HG03520 (cell line): ENCODE data around the gene SLC25A36.
"Not testable (repeated sequence)": the region's sequence is repeated elsewhere in the genome, so short reads cannot be mapped to it uniquely, and the experiment has no call there.

Experiments used
- ATAC-seq: cut with Tn5 transposase; IDR thresholded peaks from one replicate; pipeline ENCODE4 v1.9.1; 2021; ENCODE audit warnings: mild to moderate bottlenecking, moderate library complexity; ENCODE audit not compliant: unreplicated experiment

The SLC25A36 gene

DNA sequence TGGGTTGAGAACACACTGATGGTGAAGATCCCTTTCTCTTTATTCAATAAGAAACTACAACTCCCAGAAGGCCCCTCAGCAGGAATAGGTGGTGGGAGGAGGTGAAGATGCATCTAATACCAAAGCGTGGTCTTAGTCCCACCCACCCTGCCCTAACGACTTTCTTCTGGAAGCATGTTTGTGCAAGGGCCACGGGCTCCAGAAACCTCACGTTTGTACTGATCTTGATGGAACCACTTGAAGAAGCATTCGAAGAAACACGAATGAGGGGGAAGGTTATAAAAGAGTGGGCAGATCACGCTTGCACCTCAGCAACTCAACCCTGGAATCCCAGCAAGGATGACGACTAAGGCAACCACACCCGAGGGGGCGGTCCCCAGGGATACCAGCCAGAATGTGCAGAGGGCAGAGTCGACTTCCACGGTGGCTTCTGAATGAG lies 10.6 kb upstream of the SLC25A36 start:
- ATAC-seq: no peak

DNA sequence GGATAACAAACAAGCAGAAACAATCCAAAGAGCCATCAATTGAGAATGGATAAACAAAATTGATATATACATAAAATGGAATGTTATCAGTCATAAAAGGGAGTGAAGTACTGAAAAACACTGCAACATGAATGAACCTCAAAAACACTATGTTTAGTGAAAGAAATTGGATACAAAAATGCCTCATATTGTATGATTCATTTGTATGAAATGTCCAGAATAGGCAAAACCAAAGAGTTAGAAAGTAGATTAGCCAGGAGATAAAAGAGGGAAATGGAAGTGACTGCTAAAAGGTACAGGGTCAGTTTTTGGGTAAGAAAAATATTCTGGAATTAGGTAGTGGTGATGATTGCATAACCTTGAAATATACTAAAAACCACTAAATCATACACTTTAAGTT lies 9.8 kb upstream of the SLC25A36 start:
- no peak for ATAC-seq

DNA sequence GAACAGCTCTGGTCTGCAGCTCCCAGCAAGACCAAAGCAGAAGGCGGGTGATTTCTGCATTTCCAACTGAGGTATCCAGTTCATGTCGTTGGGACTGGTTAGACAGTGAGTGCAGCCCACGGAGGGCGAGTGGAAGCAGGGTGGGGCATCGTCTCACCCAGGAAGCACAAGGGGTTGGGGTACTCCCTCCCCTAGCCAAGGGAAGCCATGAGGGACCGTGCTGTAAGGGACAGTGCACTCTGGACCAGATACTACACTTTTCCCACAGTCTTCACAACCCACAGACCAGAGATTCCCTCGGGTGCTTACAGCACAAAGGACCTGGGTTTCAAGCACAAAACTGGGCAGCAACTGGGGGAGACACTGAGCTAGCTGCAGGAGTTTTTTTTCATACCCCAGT lies 8.5 kb upstream of the SLC25A36 start:
- ATAC-seq: no peak

DNA sequence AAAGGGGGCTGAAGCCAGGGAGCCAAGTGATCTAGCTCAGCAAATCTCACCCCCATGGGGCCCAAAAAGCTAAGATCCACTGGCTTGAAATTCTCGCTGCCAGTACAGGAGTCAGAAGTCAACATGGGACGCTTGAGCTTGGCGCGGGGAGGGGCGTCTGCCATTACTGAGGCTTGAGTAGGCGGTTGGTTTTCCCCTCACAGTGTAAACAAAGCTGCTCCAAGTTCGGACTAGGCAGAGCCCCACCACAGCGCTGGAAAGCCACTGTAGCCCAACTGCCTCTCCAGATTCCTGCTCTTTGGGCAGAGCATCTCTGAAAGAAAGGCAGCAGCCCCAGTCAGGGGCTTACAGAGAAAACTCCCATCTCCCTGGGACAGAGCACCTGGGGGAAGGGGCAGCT lies 8.1 kb upstream of the SLC25A36 start:
- ATAC-seq: no peak

- ATAC-seq: not testable (repeated sequence)
Measured at GRCh38 chr3:140939305-140939704, 2.3 kb upstream of the SLC25A36 start.

GRCh38 chr3:140941090-140941433 lies 574 bp upstream of the SLC25A36 start:
- no peak for ATAC-seq

- peak; percentile 41 for ATAC-seq
Measured at GRCh38 chr3:140942221-140943104, 827 bp downstream of the SLC25A36 start.

- ATAC-seq: no peak
Measured at GRCh38 chr3:140943781-140944552, 2.3 kb downstream of the SLC25A36 start.

- no peak for ATAC-seq
Measured at GRCh38 chr3:140948460-140949249, 7.0 kb downstream of the SLC25A36 start.

- ATAC-seq: no peak
Measured at GRCh38 chr3:140950144-140950543, 8.5 kb downstream of the SLC25A36 start.

- no peak for ATAC-seq
Measured at GRCh38 chr3:140950863-140951262, 9.2 kb downstream of the SLC25A36 start.

DNA sequence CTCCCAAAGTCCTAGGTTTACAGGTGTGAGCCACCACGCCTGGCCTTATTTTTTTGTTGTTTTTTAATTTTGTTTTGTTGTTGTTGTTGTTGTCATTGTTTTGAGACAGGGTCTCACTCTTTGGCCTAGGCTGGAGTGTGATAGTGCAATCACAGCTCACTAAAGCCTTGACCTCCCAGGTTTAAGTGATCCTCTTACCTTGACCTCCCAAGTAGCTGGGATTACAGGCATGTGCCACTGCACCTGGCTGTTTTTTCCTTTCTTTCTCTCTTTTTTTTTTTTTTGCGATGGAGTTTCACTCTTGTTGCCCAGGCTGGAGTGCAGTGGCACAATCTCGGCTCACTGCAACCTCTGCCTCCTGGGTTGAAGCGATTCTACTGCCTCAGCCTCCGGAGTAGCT lies 10.1 kb downstream of the SLC25A36 start:
- ATAC-seq: not testable (repeated sequence)

GRCh38 chr3:140953028-140953960 lies 11.7 kb downstream of the SLC25A36 start:
- ATAC-seq: no peak

GRCh38 chr3:140954576-140954975 lies 12.9 kb downstream of the SLC25A36 start:
- no peak for ATAC-seq

- no peak for ATAC-seq
Measured at GRCh38 chr3:140955645-140956044, 14.0 kb downstream of the SLC25A36 start.

DNA sequence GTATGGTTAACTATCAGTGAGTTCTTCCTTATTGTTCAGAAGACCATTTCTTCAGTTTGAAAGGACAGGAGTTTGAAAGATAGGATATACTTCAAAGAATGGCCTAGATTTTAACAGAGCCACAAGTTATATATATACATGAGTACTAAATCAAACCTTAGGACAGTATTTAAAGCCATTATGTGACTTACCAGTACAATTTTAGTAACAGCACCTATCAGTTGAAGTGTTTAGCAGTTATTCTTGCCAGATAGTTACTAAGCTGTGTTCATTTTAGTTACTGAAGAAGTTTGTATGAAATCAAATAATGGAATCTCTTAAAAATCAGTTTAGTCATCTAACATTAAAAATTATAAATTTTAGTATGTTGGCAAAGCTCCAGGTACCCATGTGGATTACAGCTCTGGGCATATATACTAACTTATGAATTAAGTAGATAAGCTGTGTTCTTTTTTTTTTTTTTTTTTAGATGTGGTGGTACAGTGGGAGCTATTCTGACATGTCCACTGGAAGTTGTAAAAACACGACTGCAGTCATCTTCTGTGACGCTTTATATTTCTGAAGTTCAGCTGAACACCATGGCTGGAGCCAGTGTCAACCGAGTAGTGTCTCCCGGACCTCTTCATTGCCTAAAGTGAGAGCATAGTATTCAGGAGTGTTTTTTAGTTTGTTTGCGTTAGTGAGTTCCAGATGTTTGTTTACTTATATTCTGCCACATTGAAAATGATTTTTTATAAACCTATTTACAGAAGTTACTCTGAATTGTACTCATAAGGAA lies 14.6 kb downstream of the SLC25A36 start:
- no peak for ATAC-seq

DNA sequence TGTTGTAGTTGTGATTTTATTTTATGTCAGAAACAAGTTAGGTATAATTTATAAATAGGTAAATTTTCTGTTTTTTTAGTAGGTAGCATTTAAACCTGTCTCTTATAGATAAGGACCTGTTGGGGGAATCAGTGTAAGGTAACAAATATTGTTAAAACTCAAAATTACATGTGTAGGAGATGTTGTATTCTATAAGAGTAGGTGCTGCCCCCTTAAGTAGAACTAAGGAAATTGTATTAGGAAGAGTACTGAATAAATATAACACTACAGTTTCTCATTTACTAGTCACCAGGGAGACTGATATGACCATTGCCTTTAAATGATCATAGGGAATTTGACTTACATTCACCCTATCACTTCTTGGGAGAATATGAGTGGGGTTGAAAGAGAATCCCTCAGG lies 31.2 kb downstream of the SLC25A36 start:
- no peak for ATAC-seq

- no peak for ATAC-seq
Measured at GRCh38 chr3:140974900-140975299, 33.3 kb downstream of the SLC25A36 start.

GRCh38 chr3:140980663-140981062 lies 39.0 kb downstream of the SLC25A36 start:
- ATAC-seq: no peak
